HG02884 (cell line): ENCODE data around the gene TMEM45A.
"Not testable (repeated sequence)": the region's sequence is repeated elsewhere in the genome, so short reads cannot be mapped to it uniquely, and the experiment has no call there.

Source experiments
- ATAC-seq: cut with Tn5 transposase; IDR thresholded peaks from one replicate; pipeline ENCODE4 v1.9.1; 2021; ENCODE audit warnings: mild to moderate bottlenecking, moderate library complexity; ENCODE audit not compliant: unreplicated experiment

The TMEM45A gene

GRCh38 chr3:100492059-100493006 lies at the start of gene TMEM45A:
TSS of gene TMEM45A (plus strand) at chr3:100492619. CDS start at chr3:100555212, 62,593 bp downstream.
- peak; percentile 98 for ATAC-seq

- no peak for ATAC-seq
Measured at GRCh38 chr3:100443690-100444089, 48.7 kb upstream of the TMEM45A start.

- ATAC-seq = not testable (repeated sequence)
Measured at GRCh38 chr3:100447067-100447466, 45.4 kb upstream of the TMEM45A start.

GRCh38 chr3:100448079-100448478 lies 44.3 kb upstream of the TMEM45A start:
- ATAC-seq = no peak

- no peak for ATAC-seq
Measured at GRCh38 chr3:100449214-100449613, 43.2 kb upstream of the TMEM45A start.

GRCh38 chr3:100454677-100455076 lies 37.7 kb upstream of the TMEM45A start:
- ATAC-seq = no peak

GRCh38 chr3:100455841-100456550 lies 36.4 kb upstream of the TMEM45A start:
- no peak for ATAC-seq

GRCh38 chr3:100456745-100457144 lies 35.7 kb upstream of the TMEM45A start:
- ATAC-seq = no peak

GRCh38 chr3:100457811-100458210 lies 34.6 kb upstream of the TMEM45A start:
- ATAC-seq = no peak

- ATAC-seq = no peak
Measured at GRCh38 chr3:100458814-100459213, 33.6 kb upstream of the TMEM45A start.

GRCh38 chr3:100463002-100463401 lies 29.4 kb upstream of the TMEM45A start:
- peak; percentile 87 for ATAC-seq

GRCh38 chr3:100463646-100464155 lies 28.7 kb upstream of the TMEM45A start:
- ATAC-seq = no peak

GRCh38 chr3:100465892-100466777 lies 26.3 kb upstream of the TMEM45A start:
- peak; percentile 54 for ATAC-seq

- no peak for ATAC-seq
Measured at GRCh38 chr3:100467133-100467532, 25.3 kb upstream of the TMEM45A start.

GRCh38 chr3:100468676-100469075 lies 23.7 kb upstream of the TMEM45A start:
- no peak for ATAC-seq

GRCh38 chr3:100470951-100471350 lies 21.5 kb upstream of the TMEM45A start:
- ATAC-seq = no peak

GRCh38 chr3:100471444-100471843 lies 21.0 kb upstream of the TMEM45A start:
- no peak for ATAC-seq

- ATAC-seq = not testable (repeated sequence)
Measured at GRCh38 chr3:100477851-100478360, 14.5 kb upstream of the TMEM45A start.

GRCh38 chr3:100478521-100478920 lies 13.9 kb upstream of the TMEM45A start:
- ATAC-seq = not testable (repeated sequence)

GRCh38 chr3:100480081-100480480 lies 12.3 kb upstream of the TMEM45A start:
- no peak for ATAC-seq
